ENCODE results near the gene DMD.

DMD gene

GRCh38 chrX:32774966-32775365 is 436.4 kb downstream of the DMD start:
- Histone ChIP-seq H3K4me2 (ENCODE audit: low read length) (no peak overlapping the region), H3K14ac (ENCODE audit: low read length) (no peak overlapping the region), H3K27ac (ENCODE audit: low read depth, low read length) (no peak overlapping the region), H3K4me1 (ENCODE audit: control insufficient read depth in 1 of 2, insufficient read depth in 2 of 2, low read length in 2 of 2) (no peaks in the 10 kb centered on the region), H4K12ac (ENCODE audit: low read depth, low read length) (no peak overlapping the region), H2BK12ac (ENCODE audit: low read length) (no peak overlapping the region), H3K27me3 (ENCODE audit: insufficient read depth, low read length) (no peaks in the 10 kb centered on the region), H3K36me3 (ENCODE audit: control insufficient read depth in 1 of 2, insufficient read depth in 2 of 2, low read length in 2 of 2) (no peaks in the 10 kb centered on the region), H3K4me3 (ENCODE audit: low read depth, low read length) (no peak overlapping the region), H2AFZ (ENCODE audit: insufficient read depth, low read length, poor library complexity) (no peak overlapping the region), H3K9me3 (ENCODE audit: insufficient read depth, low read depth, low read length) (no peaks in the 10 kb centered on the region), H3K4ac (ENCODE audit: low read depth, low read length) (no peak overlapping the region), H2BK5ac (ENCODE audit: low read depth, low read length, poor library complexity) (no peak overlapping the region), H2AK5ac (ENCODE audit: low read length) (no peak overlapping the region), H4K91ac (ENCODE audit: low read depth, low read length) (no peak overlapping the region), H2BK120ac (ENCODE audit: insufficient read depth, low read length, poor library complexity) (no peak overlapping the region), H3K79me2 (ENCODE audit: control insufficient read depth, insufficient read depth, low read length, poor library complexity) (no peaks in the 10 kb centered on the region), H3K18ac (ENCODE audit: low read length) (no peak overlapping the region), H3K9ac (ENCODE audit: low read length) (no peak overlapping the region), H4K8ac (ENCODE audit: low read depth, low read length) (no peak overlapping the region), H3K79me1 (ENCODE audit: low read length) (no peaks in the 10 kb centered on the region), H3K23ac (ENCODE audit: low read length) (no peak overlapping the region)
- no CpG with 5 or more reads among the region's 3 CpGs for WGBS (ENCODE audit: extremely low coverage, insufficient coverage, insufficient read length)
- no peak for DNase-seq

DNA sequence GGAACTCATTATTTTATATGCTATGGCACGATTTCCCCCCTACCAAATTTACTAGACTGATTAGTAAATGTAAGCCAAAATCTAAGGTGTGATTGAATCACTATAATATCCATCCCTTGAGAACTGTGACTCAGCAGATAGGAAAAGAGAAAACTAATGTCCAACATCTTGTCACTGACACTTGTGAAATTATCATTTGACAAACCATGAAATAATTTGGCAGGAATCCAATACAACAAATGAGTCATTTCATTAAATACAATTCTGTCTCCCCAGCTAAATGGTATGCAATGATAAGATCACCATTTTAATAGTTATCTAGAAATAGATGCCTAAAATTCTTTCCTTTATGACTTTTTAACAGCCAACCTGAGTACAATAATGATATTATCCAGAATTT is 462.3 kb downstream of the DMD start:
- Histone ChIP-seq H3K4me3 (ENCODE audit: low read depth, low read length) (no peak overlapping the region), H4K91ac (ENCODE audit: low read depth, low read length) (no peak overlapping the region), H3K9me3 (ENCODE audit: insufficient read depth, low read depth, low read length) (no peaks in the 10 kb centered on the region), H2AK5ac (ENCODE audit: low read length) (no peak overlapping the region), H3K9ac (ENCODE audit: low read length) (no peak overlapping the region), H3K14ac (ENCODE audit: low read length) (no peak overlapping the region), H3K4me1 (ENCODE audit: control insufficient read depth in 1 of 2, insufficient read depth in 2 of 2, low read length in 2 of 2) (no peaks in the 10 kb centered on the region), H3K27me3 (ENCODE audit: insufficient read depth, low read length) (no peaks in the 10 kb centered on the region), H3K4ac (ENCODE audit: low read depth, low read length) (no peak overlapping the region), H3K79me1 (ENCODE audit: low read length) (no peaks in the 10 kb centered on the region), H3K23ac (ENCODE audit: low read length) (no peak overlapping the region), H3K79me2 (ENCODE audit: control insufficient read depth, insufficient read depth, low read length, poor library complexity) (no peaks in the 10 kb centered on the region), H3K36me3 (ENCODE audit: control insufficient read depth in 1 of 2, insufficient read depth in 2 of 2, low read length in 2 of 2) (no peaks in the 10 kb centered on the region), H2BK5ac (ENCODE audit: low read depth, low read length, poor library complexity) (no peak overlapping the region), H2BK120ac (ENCODE audit: insufficient read depth, low read length, poor library complexity) (no peak overlapping the region), H3K4me2 (ENCODE audit: low read length) (no peak overlapping the region), H2AFZ (ENCODE audit: insufficient read depth, low read length, poor library complexity) (no peak overlapping the region), H2BK12ac (ENCODE audit: low read length) (no peak overlapping the region), H4K8ac (ENCODE audit: low read depth, low read length) (no peak overlapping the region), H4K12ac (ENCODE audit: low read depth, low read length) (no peak overlapping the region), H3K18ac (ENCODE audit: low read length) (no peak overlapping the region), H3K27ac (ENCODE audit: low read depth, low read length) (no peak overlapping the region)
- DNase-seq, result no peak
- no CpG with 5 or more reads among the region's 1 CpG for WGBS (ENCODE audit: extremely low coverage, insufficient coverage, insufficient read length)

GRCh38 chrX:32745323-32745722 is 466.0 kb downstream of the DMD start:
- Histone ChIP-seq H2BK5ac (ENCODE audit: low read depth, low read length, poor library complexity) (no peak overlapping the region), H3K18ac (ENCODE audit: low read length) (no peak overlapping the region), H3K9ac (ENCODE audit: low read length) (no peak overlapping the region), H2AK5ac (ENCODE audit: low read length) (no peak overlapping the region), H3K79me1 (ENCODE audit: low read length) (no peaks in the 10 kb centered on the region), H4K12ac (ENCODE audit: low read depth, low read length) (no peak overlapping the region), H2BK12ac (ENCODE audit: low read length) (no peak overlapping the region), H3K4me1 (ENCODE audit: control insufficient read depth in 1 of 2, insufficient read depth in 2 of 2, low read length in 2 of 2) (no peaks in the 10 kb centered on the region), H3K4me2 (ENCODE audit: low read length) (no peak overlapping the region), H4K91ac (ENCODE audit: low read depth, low read length) (no peak overlapping the region), H4K8ac (ENCODE audit: low read depth, low read length) (no peak overlapping the region), H3K4me3 (ENCODE audit: low read depth, low read length) (no peak overlapping the region), H3K79me2 (ENCODE audit: control insufficient read depth, insufficient read depth, low read length, poor library complexity) (no peaks in the 10 kb centered on the region), H3K9me3 (ENCODE audit: insufficient read depth, low read depth, low read length) (no peaks in the 10 kb centered on the region), H3K27me3 (ENCODE audit: insufficient read depth, low read length) (no peaks in the 10 kb centered on the region), H3K23ac (ENCODE audit: low read length) (no peak overlapping the region), H3K4ac (ENCODE audit: low read depth, low read length) (no peak overlapping the region), H3K36me3 (ENCODE audit: control insufficient read depth in 1 of 2, insufficient read depth in 2 of 2, low read length in 2 of 2) (no peaks in the 10 kb centered on the region), H2AFZ (ENCODE audit: insufficient read depth, low read length, poor library complexity) (no peak overlapping the region), H2BK120ac (ENCODE audit: insufficient read depth, low read length, poor library complexity) (no peak overlapping the region), H3K27ac (ENCODE audit: low read depth, low read length) (no peak overlapping the region), H3K14ac (ENCODE audit: low read length) (no peak overlapping the region)
- no CpG with 5 or more reads among the region's 2 CpGs for WGBS (ENCODE audit: extremely low coverage, insufficient coverage, insufficient read length)
- DNase-seq, result no peak

DNA sequence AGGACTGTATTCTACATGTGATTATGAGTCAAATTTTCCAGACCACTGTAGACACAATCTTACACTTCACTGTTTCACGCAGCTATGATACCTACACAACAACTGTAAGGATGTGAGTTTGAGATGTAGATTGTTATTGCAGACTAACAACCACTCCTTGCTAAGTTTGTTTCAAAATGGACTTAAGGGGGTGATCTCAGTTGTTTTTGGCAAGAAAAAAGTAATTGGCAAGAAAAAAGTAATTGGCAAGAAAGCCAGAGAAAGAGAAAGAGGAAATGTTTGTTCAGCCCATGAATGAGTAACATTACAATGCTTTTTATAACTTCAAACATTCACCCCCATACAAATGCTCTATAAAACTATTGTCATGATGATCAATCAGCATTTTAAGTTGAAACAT is 466.4 kb downstream of the DMD start:
- Histone ChIP-seq H4K8ac (ENCODE audit: low read depth, low read length) (no peak overlapping the region), H3K27ac (ENCODE audit: low read depth, low read length) (no peak overlapping the region), H2BK12ac (ENCODE audit: low read length) (no peak overlapping the region), H4K91ac (ENCODE audit: low read depth, low read length) (no peak overlapping the region), H3K4ac (ENCODE audit: low read depth, low read length) (no peak overlapping the region), H3K79me1 (ENCODE audit: low read length) (no peaks in the 10 kb centered on the region), H2AK5ac (ENCODE audit: low read length) (no peak overlapping the region), H3K23ac (ENCODE audit: low read length) (no peak overlapping the region), H3K4me2 (ENCODE audit: low read length) (no peak overlapping the region), H3K18ac (ENCODE audit: low read length) (no peak overlapping the region), H3K79me2 (ENCODE audit: control insufficient read depth, insufficient read depth, low read length, poor library complexity) (no peaks in the 10 kb centered on the region), H2BK120ac (ENCODE audit: insufficient read depth, low read length, poor library complexity) (no peak overlapping the region), H3K4me1 (ENCODE audit: control insufficient read depth in 1 of 2, insufficient read depth in 2 of 2, low read length in 2 of 2) (no peaks in the 10 kb centered on the region), H4K12ac (ENCODE audit: low read depth, low read length) (no peak overlapping the region), H3K9ac (ENCODE audit: low read length) (no peak overlapping the region), H3K4me3 (ENCODE audit: low read depth, low read length) (no peak overlapping the region), H3K27me3 (ENCODE audit: insufficient read depth, low read length) (no peaks in the 10 kb centered on the region), H2BK5ac (ENCODE audit: low read depth, low read length, poor library complexity) (no peak overlapping the region), H3K14ac (ENCODE audit: low read length) (no peak overlapping the region), H3K36me3 (ENCODE audit: control insufficient read depth in 1 of 2, insufficient read depth in 2 of 2, low read length in 2 of 2) (no peaks in the 10 kb centered on the region), H2AFZ (ENCODE audit: insufficient read depth, low read length, poor library complexity) (no peak overlapping the region), H3K9me3 (ENCODE audit: insufficient read depth, low read depth, low read length) (no peaks in the 10 kb centered on the region)
- DNase-seq, result no peak
- WGBS (ENCODE audit: extremely low coverage, insufficient coverage, insufficient read length), result no CpG with 5 or more reads among the region's 1 CpG

Measured in trophoblast cell (in vitro differentiated cells and primary cell).